ENCODE data around the gene CD81. TPM values are rescaled to one million over a fixed set of nuclear protein-coding genes. Genes with fewer than 3 reads are reported as not detected.

The CD81 gene
- total RNA-seq, 1 donor from 2014 or later, result 212 TPM

- no peak for DNase-seq (ENCODE audit: low read depth in 2 of 2)
These were observed 57.6 kb downstream of the CD81 start for GRCh38 chr11:2434506-2435255.

- DNase-seq (ENCODE audit: low read depth in 2 of 2), result no peak
These were observed 58.3 kb downstream of the CD81 start for GRCh38 chr11:2435288-2436012.

- DNase-seq (ENCODE audit: low read depth in 2 of 2), result no peak
These were observed 59.0 kb downstream of the CD81 start for GRCh38 chr11:2436013-2436520.

GRCh38 chr11:2436521-2437031, 59.5 kb downstream of the CD81 start:
- DNase-seq (ENCODE audit: low read depth in 2 of 2), result no peak

GRCh38 chr11:2437516-2437915, 60.4 kb downstream of the CD81 start:
- no peak for DNase-seq (ENCODE audit: low read depth in 2 of 2)

GRCh38 chr11:2439820-2440219, 62.7 kb downstream of the CD81 start:
- no peak for DNase-seq (ENCODE audit: low read depth in 2 of 2)

GRCh38 chr11:2440646-2441045, 63.5 kb downstream of the CD81 start:
- DNase-seq (ENCODE audit: low read depth in 2 of 2), result no peak

- no peak for DNase-seq (ENCODE audit: low read depth in 2 of 2)
These were observed 64.1 kb downstream of the CD81 start for GRCh38 chr11:2441171-2441570.

- DNase-seq (ENCODE audit: low read depth in 2 of 2), result no peak
These were observed 65.5 kb downstream of the CD81 start for GRCh38 chr11:2442589-2442988.

- no peak for DNase-seq (ENCODE audit: low read depth in 2 of 2)
These were observed 66.3 kb downstream of the CD81 start for GRCh38 chr11:2443406-2443805.

GRCh38 chr11:2443881-2444820, 67.0 kb downstream of the CD81 start, which contains the start of gene TRPM5:
TSS of gene TRPM5 (minus strand) at chr11:2444514. CDS start at chr11:2423036, 21,478 bp downstream.
- DNase-seq (ENCODE audit: low read depth in 2 of 2), result no peak

- peak in 1 of 2 donors; percentile 39 for DNase-seq (ENCODE audit: low read depth in 2 of 2)
These were observed 68.0 kb downstream of the CD81 start, which contains the start of gene KCNQ1 for GRCh38 chr11:2444821-2445745. TSS of gene KCNQ1 (plus strand) at chr11:2445008. CDS start at chr11:2445099, 91 bp downstream.

- DNase-seq (ENCODE audit: low read depth in 2 of 2), result no peak
These were observed 68.8 kb downstream of the CD81 start for GRCh38 chr11:2445746-2446551.

- no peak for DNase-seq (ENCODE audit: low read depth in 2 of 2)
These were observed 69.6 kb downstream of the CD81 start for GRCh38 chr11:2446590-2447252.
